T-helper 2 cell treated with Interferon-gamma antibody and Interleukin-4, amounts not matched to agents 100 ng/mL and 5 ng/mL, for 36 hours (primary cell): ENCODE measurements around the gene TBC1D3I. TPM values are rescaled to one million over a fixed set of nuclear protein-coding genes. Genes with fewer than 3 reads are reported as not detected.
"Not testable (repeated sequence)": the region's sequence is repeated elsewhere in the genome, so short reads cannot be mapped to it uniquely, and the experiment has no call there.

Experiments used
- intact Hi-C: fragments of 100-400 bp; cut with micrococcal nuclease; formaldehyde crosslinking; loops from one replicate; pipeline ENCODE4 v1.15.1; 2023
- total RNA-seq: library from RNA; stranded (reverse); gene quantifications from 2 replicates; pipeline ENCODE4 v1.2.3, GENCODE V29; 2022

TBC1D3I gene
- total RNA-seq, result 0.77 and 0.84 TPM in 2 replicates

- intact Hi-C loops, result not testable (repeated sequence)
These were observed at the start of gene TBC1D3I for GRCh38 chr17:36264470-36264869. TBC1D3I (minus strand) TSS chr17:36264570; CDS start chr17:36262985, 1,585 bp downstream.

DNA sequence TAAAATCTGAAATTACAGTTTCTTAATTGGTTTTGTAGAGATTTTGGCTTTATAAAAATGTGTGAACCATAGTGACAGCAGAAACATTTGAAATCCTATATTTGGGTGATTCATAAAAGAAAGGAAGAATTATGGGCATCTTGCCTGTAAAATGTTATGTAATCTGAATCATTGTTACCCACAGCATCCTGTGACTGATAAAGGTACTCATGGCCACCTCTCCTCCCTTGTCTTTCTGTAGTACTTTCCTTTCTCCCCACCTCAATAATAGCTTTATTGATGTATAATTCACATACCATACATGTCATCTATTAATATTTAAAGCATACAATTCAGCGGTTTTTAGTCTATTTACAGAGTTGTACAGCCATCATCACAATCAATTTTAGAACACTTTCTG, 30.8 kb upstream of the TBC1D3I start:
- intact Hi-C loops, result not testable (repeated sequence)

GRCh38 chr17:36289965-36290612, 25.7 kb upstream of the TBC1D3I start:
- intact Hi-C loops, result not testable (repeated sequence)

DNA sequence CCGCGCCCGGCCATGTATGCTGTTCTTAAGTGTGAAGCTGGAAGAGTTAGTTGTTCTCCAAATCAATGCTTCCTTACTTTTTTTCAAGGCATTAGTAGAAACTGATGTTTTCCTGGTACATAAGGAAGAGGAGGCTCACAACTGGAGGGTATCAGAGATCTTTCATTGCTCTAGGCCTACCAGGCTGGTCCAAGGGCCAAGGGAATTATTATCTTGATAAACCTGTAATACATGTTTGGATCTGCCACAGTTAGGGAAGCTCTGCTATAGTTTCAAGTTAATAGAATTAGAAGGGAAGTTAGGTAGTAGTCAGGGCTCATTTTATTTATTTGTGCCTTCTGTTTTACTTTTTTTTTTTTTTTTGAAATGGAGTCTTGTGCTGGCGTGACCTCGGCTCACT, 19.8 kb upstream of the TBC1D3I start:
- intact Hi-C loops, result not testable (repeated sequence)

DNA sequence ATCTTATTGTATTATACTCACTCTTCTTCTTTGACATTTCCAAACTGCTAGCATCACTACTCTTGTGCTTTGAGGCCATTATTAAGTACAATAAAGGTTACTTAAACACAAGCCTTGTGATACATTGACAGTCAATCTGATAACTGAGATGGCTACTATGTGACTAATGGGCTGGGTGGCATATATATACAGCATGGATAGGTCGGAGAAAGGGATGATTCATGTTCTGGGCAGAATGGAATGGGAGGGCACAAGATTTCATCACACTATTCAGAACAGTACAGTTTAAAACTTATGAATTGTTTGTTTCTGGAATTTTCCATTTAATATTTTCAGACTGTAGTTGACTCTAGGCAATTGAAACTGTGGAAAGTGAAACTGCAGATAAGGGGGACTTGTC, 18.9 kb upstream of the TBC1D3I start:
- intact Hi-C loops, result not testable (repeated sequence)

GRCh38 chr17:36242046-36242445, 22.3 kb downstream of the TBC1D3I start:
- intact Hi-C loops, result not testable (repeated sequence)

- intact Hi-C loops, result not testable (repeated sequence)
These were observed 34.7 kb downstream of the TBC1D3I start for GRCh38 chr17:36229644-36230043.

GRCh38 chr17:36222967-36223366, 41.4 kb downstream of the TBC1D3I start:
- intact Hi-C loops, result not testable (repeated sequence)

GRCh38 chr17:36221581-36222100, 42.7 kb downstream of the TBC1D3I start:
- intact Hi-C loops, result not testable (repeated sequence)

- intact Hi-C loops, result not testable (repeated sequence)
These were observed 43.4 kb downstream of the TBC1D3I start for GRCh38 chr17:36220737-36221580.

DNA sequence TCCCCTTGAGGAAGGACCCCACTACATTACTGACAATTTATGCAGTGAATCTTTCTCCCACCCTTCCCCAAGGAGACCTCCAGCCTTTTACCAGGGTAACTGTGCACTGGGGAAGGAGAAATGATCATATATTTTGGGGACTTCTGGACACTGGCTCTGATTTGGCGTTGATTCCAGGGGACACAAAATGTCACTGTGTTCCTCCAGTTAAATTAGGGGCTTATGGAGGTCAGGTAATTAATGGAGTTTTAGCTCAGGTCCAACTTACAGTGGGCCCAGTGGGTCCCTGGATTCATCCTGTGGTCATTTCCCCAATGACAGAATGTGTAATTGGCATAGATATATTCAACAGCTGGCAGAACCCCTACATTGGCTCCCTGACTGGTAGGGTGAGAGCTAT, 44.8 kb downstream of the TBC1D3I start:
- intact Hi-C loops, result not testable (repeated sequence)

DNA sequence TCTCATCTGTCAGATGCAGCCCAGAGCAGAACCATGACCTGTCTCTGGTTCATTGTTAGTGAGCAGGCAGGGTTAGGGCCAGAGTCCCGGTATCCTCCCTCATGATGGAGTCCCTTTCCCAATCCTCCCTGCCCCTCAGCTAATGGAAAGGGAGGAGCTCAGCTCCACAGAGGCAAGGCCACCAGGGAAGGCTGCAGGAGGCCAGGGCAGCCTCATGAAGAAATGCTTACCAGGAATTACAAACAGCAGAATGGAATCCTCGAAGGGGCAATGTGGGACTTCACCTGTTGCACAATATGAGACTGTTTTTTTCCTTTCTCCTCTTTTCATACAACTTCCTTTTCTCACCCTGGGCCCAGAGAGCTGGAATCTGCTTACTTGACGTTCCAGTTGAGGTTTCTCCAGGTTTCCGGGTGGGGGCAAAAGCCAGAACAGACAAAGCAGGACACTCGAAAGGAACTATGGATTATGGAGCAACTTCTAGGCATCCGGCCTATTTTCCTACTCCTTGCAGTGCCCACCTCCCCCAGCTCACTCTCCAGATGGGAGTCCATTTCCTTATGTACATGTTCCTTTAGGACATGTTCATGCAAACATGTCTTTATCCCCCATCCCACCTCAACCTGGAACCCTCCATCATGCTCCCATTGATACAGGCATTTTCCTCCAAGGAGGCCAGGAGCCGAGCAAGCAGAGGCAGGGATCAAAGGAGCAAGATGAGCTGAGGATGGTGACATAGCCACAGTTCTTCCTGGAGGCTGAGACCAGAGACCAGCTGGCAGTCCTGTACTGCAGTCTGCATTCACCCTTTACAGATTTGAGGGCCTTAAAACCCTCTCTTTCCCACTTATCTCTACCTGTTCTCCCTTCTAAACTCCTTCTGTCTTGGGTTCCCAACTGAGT, 48.7 kb downstream of the TBC1D3I start:
- intact Hi-C loops, result not testable (repeated sequence)

DNA sequence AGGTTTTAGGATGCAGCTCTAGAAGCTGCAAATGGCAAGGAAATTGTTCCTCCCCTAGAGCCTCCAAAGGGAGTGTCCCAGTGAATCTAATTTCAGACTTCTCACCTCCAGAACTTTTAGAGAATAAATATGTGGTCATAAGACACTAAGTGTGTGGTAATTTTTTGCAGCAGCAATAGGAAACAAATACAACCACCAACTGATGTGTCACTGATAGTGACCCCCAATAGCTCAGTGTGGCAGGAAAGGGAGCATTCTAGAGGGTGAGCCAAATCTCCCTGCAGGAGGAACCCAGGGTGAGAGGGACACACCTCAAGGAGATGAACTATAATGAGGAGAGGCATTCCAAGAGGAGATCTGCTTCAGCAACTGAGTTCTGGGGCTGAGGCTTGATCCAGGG, 49.5 kb downstream of the TBC1D3I start:
- intact Hi-C loops, result no loop called here

GRCh38 chr17:36213695-36214094, 50.7 kb downstream of the TBC1D3I start:
- intact Hi-C loops, result no loop called here

DNA sequence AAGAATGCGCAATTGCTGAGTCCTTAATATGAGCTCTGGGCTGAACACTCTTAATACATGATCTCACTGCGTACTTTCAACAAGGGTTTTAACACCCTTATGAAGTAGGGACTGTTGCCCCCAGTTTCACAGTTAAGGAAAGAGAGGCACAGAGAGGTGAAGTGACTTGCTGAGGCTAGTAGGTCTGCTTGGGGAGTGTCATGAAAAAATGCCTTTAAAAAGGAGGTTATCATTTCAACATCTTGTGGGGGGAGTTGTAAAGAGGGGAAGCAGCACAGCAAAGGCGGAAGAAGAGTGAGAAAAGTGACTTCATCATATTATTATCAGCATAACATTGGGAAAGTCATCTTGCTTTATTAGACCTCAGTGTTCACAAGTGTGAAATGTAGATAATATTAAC, 51.4 kb downstream of the TBC1D3I start:
- intact Hi-C loops, result no loop called here

GRCh38 chr17:36212272-36212605, 52.1 kb downstream of the TBC1D3I start:
- intact Hi-C loops, result no loop called here

DNA sequence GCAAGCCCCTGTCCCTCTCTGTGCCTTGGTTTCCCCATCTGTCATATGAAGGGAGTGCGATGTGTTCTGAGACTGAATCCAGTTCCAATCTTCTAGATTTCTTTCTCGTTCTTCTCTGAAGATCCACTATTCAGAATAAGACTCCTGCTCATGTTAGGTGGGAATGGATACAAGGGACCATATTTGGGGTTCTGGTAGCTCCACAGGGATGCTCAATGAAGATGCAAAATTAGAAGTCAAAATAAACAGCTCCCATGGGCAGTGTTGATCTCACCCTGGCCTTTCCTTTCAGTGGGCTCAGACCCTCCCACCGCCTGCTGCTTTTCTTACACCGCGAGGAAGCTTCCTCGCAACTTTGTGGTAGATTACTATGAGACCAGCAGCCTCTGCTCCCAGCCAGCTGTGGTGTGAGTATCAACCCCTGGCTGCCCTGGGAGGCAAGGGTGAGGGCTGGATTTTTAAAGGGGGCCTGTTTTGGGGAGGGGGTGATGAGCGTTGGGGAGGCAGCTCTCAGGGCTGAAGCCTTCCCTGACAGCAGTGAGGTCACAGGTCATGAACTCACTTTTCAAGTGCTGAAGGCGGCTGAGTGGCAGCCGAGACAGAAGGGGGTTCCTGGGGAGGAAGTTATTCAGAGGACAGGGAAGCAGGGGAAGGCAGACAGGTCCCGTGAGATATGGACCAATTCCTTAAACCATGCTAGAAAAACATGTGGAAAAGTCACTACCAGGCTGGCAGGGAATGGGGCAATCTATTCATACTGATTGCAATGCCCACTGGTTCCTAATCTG, 52.7 kb downstream of the TBC1D3I start:
- intact Hi-C loops, result not testable (repeated sequence)

DNA sequence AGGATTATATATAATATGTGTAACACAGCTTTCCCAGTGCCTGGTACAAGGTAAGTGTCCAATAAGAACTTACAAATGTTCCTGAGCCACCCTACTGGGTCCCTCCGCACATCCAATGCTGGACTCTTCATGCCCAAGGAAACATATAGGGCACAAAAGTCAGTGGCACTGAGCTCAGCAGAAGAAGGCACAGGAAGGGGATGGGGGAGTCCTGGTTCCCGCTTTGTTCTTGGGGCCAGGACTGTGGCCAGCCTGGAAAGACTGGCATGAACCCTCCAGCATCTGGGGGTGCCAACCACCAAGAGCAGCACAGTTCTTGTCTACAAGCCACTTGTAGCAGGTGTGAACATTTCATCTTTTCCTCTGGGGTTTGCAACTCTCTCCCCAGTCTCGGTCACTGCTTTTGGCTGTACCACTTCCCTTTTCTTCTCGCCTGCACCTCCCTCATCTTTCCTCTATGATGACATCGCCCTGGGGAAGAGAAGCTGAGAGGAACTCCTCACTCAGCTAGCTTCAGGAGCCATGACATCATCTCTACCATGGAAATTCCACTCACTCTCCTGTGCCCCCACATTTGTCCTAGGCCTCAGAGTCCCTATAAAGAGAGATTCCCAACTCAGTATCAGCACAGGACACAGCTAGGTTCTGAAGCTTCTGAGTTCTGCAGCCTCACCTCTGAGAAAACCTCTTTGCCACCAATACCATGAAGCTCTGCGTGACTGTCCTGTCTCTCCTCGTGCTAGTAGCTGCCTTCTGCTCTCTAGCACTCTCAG, 53.7 kb downstream of the TBC1D3I start, which contains the start of gene CCL4L2:
Gene CCL4L2 (plus strand): TSS at position 625 of the 773 bp plus-strand sequence.
- intact Hi-C loops, result not testable (repeated sequence)

DNA sequence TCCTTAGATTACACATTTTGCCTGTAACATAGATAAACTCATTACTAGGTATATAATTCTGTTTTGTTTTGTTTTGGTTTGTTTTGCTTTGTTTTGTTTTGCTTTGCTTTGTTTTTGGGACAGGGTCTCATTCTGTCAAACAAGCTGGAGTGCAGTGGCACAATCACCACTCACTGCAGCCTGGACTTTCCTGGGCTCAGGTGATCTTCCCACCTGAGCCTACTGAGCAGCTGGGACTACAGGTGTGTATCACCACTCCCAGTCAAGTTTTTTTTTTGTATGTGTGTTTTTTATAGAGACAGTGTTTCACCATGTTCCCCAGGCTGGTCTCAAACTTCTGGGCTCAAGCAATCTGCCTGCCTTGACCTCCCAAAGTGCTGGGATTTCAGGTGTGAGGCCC, 54.8 kb downstream of the TBC1D3I start:
- intact Hi-C loops, result no loop called here

DNA sequence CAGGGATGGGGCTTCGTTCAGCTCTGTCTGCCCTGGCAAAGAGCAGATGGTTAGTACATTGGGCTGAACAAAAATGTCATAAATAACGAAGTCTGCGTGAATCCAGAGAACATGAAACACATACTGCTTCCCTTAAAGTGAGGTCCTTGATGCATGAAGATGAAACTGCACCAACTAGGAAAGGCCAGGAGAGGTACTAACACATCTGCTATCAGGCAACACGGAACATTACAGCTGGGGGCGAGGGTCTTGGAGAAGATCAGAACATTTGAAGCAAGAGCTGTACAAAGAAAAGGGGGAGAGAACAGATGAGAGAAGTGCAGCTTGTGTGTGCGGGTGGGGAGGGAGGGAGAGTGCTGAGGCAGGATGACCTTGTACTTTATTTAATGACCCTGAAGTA, 57.0 kb downstream of the TBC1D3I start:
- intact Hi-C loops, result not testable (repeated sequence)
